PC-3 (cell line): ENCODE results near the gene PPP1R16B.

Source experiments
- EZH2 ChIP-seq: fragments of 300-600 bp; sonication (generic); IDR thresholded peaks from one replicate; pipeline ENCODE4 v1.6.1; 2017; ENCODE audit warnings: antibody characterized with exemption, mild to moderate bottlenecking, low read length; ENCODE audit not compliant: unreplicated experiment
- EZH2phosphoT487 ChIP-seq: fragments of 300-600 bp; sonication (generic); IDR thresholded peaks from 2 replicates; pipeline ENCODE4 v1.6.1; 2018; ENCODE audit warnings: mild to moderate bottlenecking, antibody characterized with exemption, low read length, borderline replicate concordance
- TF ChIP-seq, protein P1 (sequence below): fragments of 300-600 bp; sonication (generic); conservative IDR thresholded peaks from 2 replicates; pipeline ENCODE4 v1.5.1; 2017; ENCODE audit warnings: antibody characterized with exemption, low read depth, mild to moderate bottlenecking, low read length

- TF ChIP-seq, protein P1, sequence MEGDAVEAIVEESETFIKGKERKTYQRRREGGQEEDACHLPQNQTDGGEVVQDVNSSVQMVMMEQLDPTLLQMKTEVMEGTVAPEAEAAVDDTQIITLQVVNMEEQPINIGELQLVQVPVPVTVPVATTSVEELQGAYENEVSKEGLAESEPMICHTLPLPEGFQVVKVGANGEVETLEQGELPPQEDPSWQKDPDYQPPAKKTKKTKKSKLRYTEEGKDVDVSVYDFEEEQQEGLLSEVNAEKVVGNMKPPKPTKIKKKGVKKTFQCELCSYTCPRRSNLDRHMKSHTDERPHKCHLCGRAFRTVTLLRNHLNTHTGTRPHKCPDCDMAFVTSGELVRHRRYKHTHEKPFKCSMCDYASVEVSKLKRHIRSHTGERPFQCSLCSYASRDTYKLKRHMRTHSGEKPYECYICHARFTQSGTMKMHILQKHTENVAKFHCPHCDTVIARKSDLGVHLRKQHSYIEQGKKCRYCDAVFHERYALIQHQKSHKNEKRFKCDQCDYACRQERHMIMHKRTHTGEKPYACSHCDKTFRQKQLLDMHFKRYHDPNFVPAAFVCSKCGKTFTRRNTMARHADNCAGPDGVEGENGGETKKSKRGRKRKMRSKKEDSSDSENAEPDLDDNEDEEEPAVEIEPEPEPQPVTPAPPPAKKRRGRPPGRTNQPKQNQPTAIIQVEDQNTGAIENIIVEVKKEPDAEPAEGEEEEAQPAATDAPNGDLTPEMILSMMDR: no peak
- TF ChIP-seq EZH2 (no peak), EZH2phosphoT487 (no peak)
These were observed 35.9 kb upstream of the PPP1R16B start for GRCh38 chr20:38769376-38770295.
